GM12801 (cell line): Measurements from ENCODE around the gene AMN.

Experiments used
- CTCF ChIP-seq: IDR thresholded peaks from one replicate; pipeline ENCODE4 v1.5.1; 2011; ENCODE audit warnings: control low read depth; ENCODE audit not compliant: insufficient read length; ENCODE audit errors: extremely low read depth

Gene AMN

GRCh38 chr14:102949062-102949800 is 26.8 kb downstream of the AMN start:
- no peak for TF ChIP-seq CTCF

- no peak for TF ChIP-seq CTCF
Observed at GRCh38 chr14:102949801-102950451, 27.5 kb downstream of the AMN start.

- TF ChIP-seq CTCF: no peak
Observed at GRCh38 chr14:102951034-102951433, 28.6 kb downstream of the AMN start.

- no peak for TF ChIP-seq CTCF
Observed at GRCh38 chr14:102951799-102952198, 29.3 kb downstream of the AMN start.

GRCh38 chr14:102952276-102952675 is 29.8 kb downstream of the AMN start:
- TF ChIP-seq CTCF: no peak

- TF ChIP-seq CTCF: no peak
Observed at GRCh38 chr14:102953100-102953499, 30.6 kb downstream of the AMN start.

GRCh38 chr14:102954081-102954789 is 31.8 kb downstream of the AMN start:
- no peak for TF ChIP-seq CTCF
